HG02884 (cell line): Measurements from ENCODE around the gene EVI5.

Experiments used
- ATAC-seq: cut with Tn5 transposase; IDR thresholded peaks from one replicate; pipeline ENCODE4 v1.9.1; 2021; ENCODE audit warnings: mild to moderate bottlenecking, moderate library complexity; ENCODE audit not compliant: unreplicated experiment

Gene EVI5

DNA sequence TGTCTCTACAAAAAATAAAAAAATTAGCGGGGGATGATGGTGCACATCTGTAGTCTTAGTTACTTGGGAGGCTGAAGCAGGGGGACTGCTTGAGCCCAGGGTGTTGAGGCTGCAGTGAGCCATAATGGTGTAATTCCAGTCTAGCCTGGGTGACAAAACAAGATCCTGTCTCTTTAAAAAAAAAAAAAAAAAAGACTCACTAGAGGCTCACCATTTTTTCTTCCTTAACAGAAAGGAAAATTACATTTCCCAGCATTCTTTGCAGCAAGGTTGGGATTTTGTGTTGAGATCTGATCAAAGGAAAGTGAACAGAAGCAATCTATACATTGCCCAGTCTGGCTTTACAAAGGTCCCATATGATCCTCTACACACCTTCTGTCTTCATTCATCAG, 319.7 kb downstream of the EVI5 start:
- no peak for ATAC-seq

DNA sequence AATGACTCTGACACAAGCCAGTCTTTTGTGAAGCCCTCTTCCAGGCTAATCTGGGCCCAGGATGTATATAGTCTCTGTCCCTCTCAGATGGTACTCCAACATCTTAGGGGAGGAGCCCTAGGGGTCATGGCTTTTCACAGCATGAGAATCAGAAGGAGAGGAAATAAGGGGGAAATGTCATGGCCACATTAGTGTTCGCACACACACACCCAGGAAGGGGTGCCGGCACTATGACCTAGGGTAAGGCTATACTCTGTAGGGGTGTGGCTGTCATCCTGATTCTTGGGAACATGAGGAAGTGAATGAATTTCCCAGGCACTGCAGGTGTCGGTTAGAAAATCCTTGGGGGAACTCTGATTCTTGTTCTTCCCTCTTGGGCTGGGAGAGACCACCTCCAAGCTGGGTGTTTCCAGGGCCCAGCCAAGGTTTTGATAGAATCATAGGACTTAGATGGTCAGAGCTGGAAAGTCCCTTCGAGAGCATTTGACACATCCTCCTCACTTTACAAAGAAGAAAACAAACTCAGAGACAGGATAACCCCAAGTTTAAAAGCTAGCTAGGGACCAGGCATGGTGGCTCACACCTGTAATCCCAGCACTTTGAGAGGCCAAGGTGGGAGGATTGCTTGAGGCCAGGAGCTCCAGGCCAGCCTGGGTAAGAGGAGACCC, 320.2 kb downstream of the EVI5 start:
- ATAC-seq = no peak

DNA sequence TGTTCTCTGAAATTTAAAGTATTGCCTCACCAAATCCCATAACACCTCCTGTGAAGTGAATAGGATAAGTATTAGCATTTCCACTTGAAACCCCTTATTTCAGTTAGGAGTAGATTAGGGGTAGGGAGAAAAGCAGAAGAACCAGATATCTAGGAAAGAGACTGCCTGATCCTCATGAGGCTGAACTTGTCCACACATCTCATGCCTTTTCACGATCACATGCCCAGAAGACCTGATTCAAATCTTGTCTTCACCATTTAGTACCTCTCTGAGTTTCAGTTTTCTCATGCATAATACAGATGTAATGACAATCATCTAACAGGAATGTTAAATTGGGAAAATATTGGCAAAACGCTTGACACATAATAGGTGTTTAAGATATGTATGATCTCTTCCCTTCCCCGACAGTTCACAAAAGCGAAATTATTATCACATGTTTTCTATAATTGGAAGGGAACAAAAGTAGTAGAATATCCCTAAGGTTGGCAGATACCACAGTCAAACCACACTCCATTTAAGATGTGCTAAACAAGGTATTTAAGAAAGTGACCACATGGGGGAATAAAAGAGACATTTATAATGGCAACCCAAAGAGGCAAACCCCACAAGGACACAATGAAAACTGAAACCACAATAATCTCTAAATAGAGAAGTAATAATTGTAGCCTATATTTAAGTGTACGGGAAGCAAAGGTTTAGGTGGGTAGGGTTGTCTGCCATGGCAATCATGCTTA, 323.4 kb downstream of the EVI5 start:
- peak; percentile 57 for ATAC-seq

DNA sequence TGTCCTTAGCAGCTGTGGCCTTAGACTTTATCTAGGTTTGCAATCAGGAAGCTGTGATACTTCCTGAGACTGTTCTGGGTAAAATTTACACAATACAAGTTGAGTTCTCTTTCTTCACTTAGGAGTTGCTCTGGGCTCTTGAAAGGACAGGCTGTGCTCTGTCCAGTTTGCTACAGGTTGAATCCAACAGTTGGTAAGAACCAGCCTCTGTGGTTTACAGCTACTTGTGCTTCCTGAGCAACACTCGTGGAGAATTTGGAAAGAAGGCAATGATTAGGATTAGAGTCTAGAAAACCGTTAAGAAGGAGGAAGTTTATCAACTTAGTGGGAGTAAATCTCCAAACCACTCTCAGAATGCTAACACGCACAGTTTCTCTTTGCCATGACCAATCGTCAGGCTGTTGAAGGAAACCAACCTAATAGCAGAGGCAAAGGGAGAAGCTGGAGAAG, 325.0 kb downstream of the EVI5 start:
- no peak for ATAC-seq
